Endothelial cell (in vitro differentiated cells): Measurements from ENCODE around the gene DDX51. TPM values are rescaled to one million over a fixed set of nuclear protein-coding genes. Genes with fewer than 3 reads are reported as not detected.

ENCODE experiments used
- DNase-seq: peaks from one replicate; pipeline ENCODE4 v3.0.0; 2021; ENCODE audit warnings: low spot score
- H3K27ac Mint-ChIP-seq: one replicate; pipeline ENCODE4 v1.8.0; 2021; ENCODE audit warnings: mixed read lengths, inconsistent platforms; ENCODE audit not compliant: unreplicated experiment
- H3K27me3 Mint-ChIP-seq: one replicate; pipeline ENCODE4 v1.8.0; 2021; ENCODE audit warnings: mild to moderate bottlenecking, moderate library complexity, mixed read lengths, inconsistent platforms; ENCODE audit not compliant: unreplicated experiment
- H3K36me3 Mint-ChIP-seq: one replicate; pipeline ENCODE4 v1.8.0; 2021; ENCODE audit warnings: mild to moderate bottlenecking, low read depth, mixed read lengths, inconsistent platforms; ENCODE audit not compliant: unreplicated experiment
- H3K4me1 Mint-ChIP-seq: one replicate; pipeline ENCODE4 v1.8.0; 2021; ENCODE audit warnings: mild to moderate bottlenecking, mixed read lengths, inconsistent platforms; ENCODE audit not compliant: unreplicated experiment
- H3K4me3 Mint-ChIP-seq: one replicate; pipeline ENCODE4 v1.8.0; 2021; ENCODE audit warnings: mild to moderate bottlenecking, mixed read lengths, inconsistent platforms; ENCODE audit not compliant: unreplicated experiment
- H3K9me3 Mint-ChIP-seq: one replicate; pipeline ENCODE4 v1.8.0; 2021; ENCODE audit warnings: mixed read lengths, inconsistent platforms; ENCODE audit not compliant: unreplicated experiment
- CTCF ChIP-seq: fragments of 200-600 bp; sonication (generic); IDR thresholded peaks from one replicate; pipeline ENCODE4 v1.5.0; 2021; ENCODE audit warnings: antibody characterized with exemption; ENCODE audit not compliant: unreplicated experiment
- total RNA-seq: library from RNA; stranded (reverse); fragmentation: NEBNext Ultra II Directional; extraction: Animal tissue kit (Norgen Biotek cat#: 25700); gene quantifications from one replicate; pipeline ENCODE4 v1.2.1, GENCODE V29; 2021; ENCODE audit not compliant: unreplicated experiment

DDX51 gene
- total RNA-seq, 1 donor from 2014 or later, result 16.1 TPM

DNA sequence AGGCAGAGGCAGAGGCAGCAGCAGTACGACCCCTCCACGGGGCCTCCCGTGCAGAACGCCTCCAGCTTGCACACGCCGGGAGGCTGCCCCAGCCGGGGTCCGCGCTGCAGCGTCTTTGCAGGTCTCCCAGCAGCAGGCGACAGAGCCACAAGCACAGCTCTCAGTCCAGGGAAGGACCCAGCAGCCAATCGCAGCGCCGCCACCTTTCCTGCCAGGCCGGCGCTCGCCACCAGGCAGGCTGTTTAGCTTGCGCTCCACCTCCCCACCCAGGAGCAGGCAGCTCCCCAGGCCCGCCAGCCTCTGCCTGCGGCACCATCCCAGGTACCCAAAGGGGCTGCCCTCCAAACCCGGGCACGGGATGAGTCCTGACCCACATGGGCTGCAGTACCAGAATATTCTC, 25.2 kb downstream of the DDX51 start:
- Mint-ChIP-seq H3K4me3 (no peak overlapping the region), H3K27me3 (no peaks in the 10 kb centered on the region), H3K4me1 (no peaks in the 10 kb centered on the region), H3K36me3 (peaks cover 16% of the 10 kb centered on the region), H3K9me3 (no peaks in the 10 kb centered on the region), H3K27ac (no peak overlapping the region)
- TF ChIP-seq CTCF, result no peak
- DNase-seq, result no peak

DNA sequence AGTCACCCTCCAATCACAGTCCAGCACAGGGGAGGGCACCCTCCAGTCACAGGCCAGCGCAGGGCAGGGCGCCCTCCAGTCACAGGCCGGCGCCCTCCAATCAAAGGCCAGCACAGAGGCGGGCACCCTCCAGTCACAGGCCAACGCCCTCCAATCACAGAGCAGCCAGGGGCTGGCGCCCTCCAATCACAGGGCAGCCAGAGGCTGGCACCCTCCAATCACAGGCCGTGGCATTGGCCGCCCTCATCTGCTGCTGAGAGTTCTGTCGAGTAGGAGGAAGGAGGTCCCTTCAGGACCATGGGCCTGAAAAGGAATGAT, 26.6 kb downstream of the DDX51 start:
- Mint-ChIP-seq H3K4me1 (no peaks in the 10 kb centered on the region), H3K27me3 (no peaks in the 10 kb centered on the region), H3K4me3 (no peak overlapping the region), H3K9me3 (no peaks in the 10 kb centered on the region), H3K27ac (no peak overlapping the region), H3K36me3 (peaks cover 22% of the 10 kb centered on the region)
- no peak for TF ChIP-seq CTCF
- DNase-seq, result no peak

DNA sequence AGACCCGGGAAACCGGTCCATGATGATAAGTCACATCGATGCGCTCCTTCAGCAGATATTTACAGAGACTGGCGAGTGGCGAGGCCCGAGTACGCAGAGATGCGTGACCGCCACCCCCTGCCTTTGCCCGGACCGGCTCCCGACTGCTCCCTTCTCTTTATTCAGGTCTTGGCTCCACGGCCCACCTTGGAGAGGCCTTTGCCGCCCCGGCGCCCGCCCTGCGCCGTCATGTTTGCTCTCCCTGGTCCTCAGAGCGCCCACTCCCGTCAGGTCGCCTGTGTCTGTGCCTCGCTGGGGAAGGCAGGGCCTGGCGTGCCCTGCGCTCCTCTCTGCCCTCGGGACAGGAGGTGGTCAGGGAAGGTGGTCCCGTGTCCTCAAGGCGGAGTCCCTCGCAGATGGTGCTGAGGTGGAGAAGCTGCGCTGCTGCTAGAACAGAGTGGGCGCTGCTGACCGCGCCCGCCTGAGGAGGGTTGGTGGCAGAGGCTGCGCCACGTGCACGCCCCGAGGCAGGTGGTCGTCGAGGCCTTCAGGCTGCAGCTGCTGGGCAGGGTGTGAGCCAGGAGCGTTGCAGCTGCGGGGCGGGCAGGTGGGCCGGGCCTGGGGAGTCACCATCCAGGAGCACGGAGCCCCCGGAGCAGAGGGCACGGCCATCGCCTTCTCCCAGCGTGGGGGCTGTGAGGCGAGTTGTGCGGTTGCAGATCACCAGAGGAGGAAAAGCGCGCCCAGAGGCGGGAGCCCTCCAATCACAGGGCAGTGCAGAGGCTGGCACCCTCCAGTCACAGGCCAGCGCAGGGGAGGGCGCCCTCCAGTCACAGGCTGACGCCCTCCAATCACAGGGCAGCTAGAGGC, 27.2 kb downstream of the DDX51 start:
- no peak for TF ChIP-seq CTCF
- no peaks in the 10 kb centered on the region for H3K9me3 Mint-ChIP-seq
- no peaks in the 10 kb centered on the region for H3K27me3 Mint-ChIP-seq
- peaks cover 22% of the 10 kb centered on the region for H3K36me3 Mint-ChIP-seq
- no peak overlapping the region for H3K4me3 Mint-ChIP-seq
- no peak for DNase-seq
- H3K27ac Mint-ChIP-seq, result no peak overlapping the region
- H3K4me1 Mint-ChIP-seq, result no peaks in the 10 kb centered on the region

GRCh38 chr12:132115500-132115899, 28.6 kb downstream of the DDX51 start:
- H3K27me3 Mint-ChIP-seq, result no peaks in the 10 kb centered on the region
- TF ChIP-seq CTCF, result no peak
- no peak for DNase-seq
- no peak overlapping the region for H3K27ac Mint-ChIP-seq
- no peaks in the 10 kb centered on the region for H3K4me1 Mint-ChIP-seq
- peak overlapping the region; percentile 60 for H3K4me3 Mint-ChIP-seq
- peaks cover 30% of the 10 kb centered on the region for H3K36me3 Mint-ChIP-seq
- H3K9me3 Mint-ChIP-seq, result no peaks in the 10 kb centered on the region

- H3K4me3 Mint-ChIP-seq, result no peak overlapping the region
- no peak for DNase-seq
- H3K27ac Mint-ChIP-seq, result no peak overlapping the region
- H3K27me3 Mint-ChIP-seq, result peaks cover 1% of the 10 kb centered on the region
- no peaks in the 10 kb centered on the region for H3K4me1 Mint-ChIP-seq
- peaks cover 34% of the 10 kb centered on the region for H3K36me3 Mint-ChIP-seq
- no peaks in the 10 kb centered on the region for H3K9me3 Mint-ChIP-seq
- TF ChIP-seq CTCF, result no peak
Observed at GRCh38 chr12:132114667-132115066, 29.5 kb downstream of the DDX51 start.
